ENCODE data around the gene CHCHD2. TPM values are rescaled to one million over a fixed set of nuclear protein-coding genes. Genes with fewer than 3 reads are reported as not detected.

The CHCHD2 gene
- total and polyA plus RNA-seq, 2 donors from 2014 or later, result 261 to 763 TPM

GRCh38 chr7:56063500-56063881 lies 42.8 kb downstream of the CHCHD2 start:
- intact Hi-C loops (cut with DNase I), result no loop called here
- H3K4me1 ChIP-seq (ENCODE audit: control insufficient read depth in 2 of 3, insufficient read depth in 2 of 3, low read depth in 1 of 3, low read length in 3 of 3), result peaks cover 0 to 3% (median 0%) of the 10 kb centered on the region in 3 donors
- no peaks in the 10 kb centered on the region for H3K27me3 ChIP-seq (ENCODE audit: control insufficient read depth, insufficient read depth, low read length)
- H3K27ac ChIP-seq (ENCODE audit: low read depth in 2 of 2, low read length in 2 of 2), result peak overlapping the region; percentile 95
- peak overlapping the region in 2 of 3 donors; percentile 50 to 83 for H3K4me3 ChIP-seq (ENCODE audit: low read length in 3 of 3)
- peaks cover 6 to 35% (median 18%) of the 10 kb centered on the region in 3 donors for H3K36me3 ChIP-seq (ENCODE audit: control insufficient read depth in 2 of 3, insufficient read depth in 3 of 3, low read length in 3 of 3)
- H3K9me3 ChIP-seq (ENCODE audit: control insufficient read depth in 2 of 3, insufficient read depth in 1 of 3, low read length in 3 of 3), result no peaks in the 10 kb centered on the region
- no peak for FAIRE-seq
- TF ChIP-seq, protein P1, sequence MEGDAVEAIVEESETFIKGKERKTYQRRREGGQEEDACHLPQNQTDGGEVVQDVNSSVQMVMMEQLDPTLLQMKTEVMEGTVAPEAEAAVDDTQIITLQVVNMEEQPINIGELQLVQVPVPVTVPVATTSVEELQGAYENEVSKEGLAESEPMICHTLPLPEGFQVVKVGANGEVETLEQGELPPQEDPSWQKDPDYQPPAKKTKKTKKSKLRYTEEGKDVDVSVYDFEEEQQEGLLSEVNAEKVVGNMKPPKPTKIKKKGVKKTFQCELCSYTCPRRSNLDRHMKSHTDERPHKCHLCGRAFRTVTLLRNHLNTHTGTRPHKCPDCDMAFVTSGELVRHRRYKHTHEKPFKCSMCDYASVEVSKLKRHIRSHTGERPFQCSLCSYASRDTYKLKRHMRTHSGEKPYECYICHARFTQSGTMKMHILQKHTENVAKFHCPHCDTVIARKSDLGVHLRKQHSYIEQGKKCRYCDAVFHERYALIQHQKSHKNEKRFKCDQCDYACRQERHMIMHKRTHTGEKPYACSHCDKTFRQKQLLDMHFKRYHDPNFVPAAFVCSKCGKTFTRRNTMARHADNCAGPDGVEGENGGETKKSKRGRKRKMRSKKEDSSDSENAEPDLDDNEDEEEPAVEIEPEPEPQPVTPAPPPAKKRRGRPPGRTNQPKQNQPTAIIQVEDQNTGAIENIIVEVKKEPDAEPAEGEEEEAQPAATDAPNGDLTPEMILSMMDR (IDR thresholded peaks at IDR 0.05; ENCODE audit: borderline replicate concordance, extremely low read depth, insufficient read depth), result no peak
- no peak for DNase-seq
- H3K9ac ChIP-seq (ENCODE audit: low read length in 3 of 3), result peak overlapping the region in 1 of 3 donors; percentile 77

GRCh38 chr7:56062382-56062781 lies 43.9 kb downstream of the CHCHD2 start:
- FAIRE-seq, result no peak
- H3K27ac ChIP-seq (ENCODE audit: low read depth in 2 of 2, low read length in 2 of 2), result no peak overlapping the region
- intact Hi-C loops (cut with DNase I), result no loop called here
- no peak overlapping the region for H3K9ac ChIP-seq (ENCODE audit: low read length in 3 of 3)
- no peaks in the 10 kb centered on the region for H3K27me3 ChIP-seq (ENCODE audit: control insufficient read depth, insufficient read depth, low read length)
- peaks cover 0 to 3% (median 0%) of the 10 kb centered on the region in 3 donors for H3K4me1 ChIP-seq (ENCODE audit: control insufficient read depth in 2 of 3, insufficient read depth in 2 of 3, low read depth in 1 of 3, low read length in 3 of 3)
- no peak overlapping the region for H3K4me3 ChIP-seq (ENCODE audit: low read length in 3 of 3)
- DNase-seq, result no peak
- no peaks in the 10 kb centered on the region for H3K9me3 ChIP-seq (ENCODE audit: control insufficient read depth in 2 of 3, insufficient read depth in 1 of 3, low read length in 3 of 3)
- TF ChIP-seq, protein P1 (IDR thresholded peaks at IDR 0.05; ENCODE audit: borderline replicate concordance, extremely low read depth, insufficient read depth), result no peak
- peaks cover 10 to 41% (median 26%) of the 10 kb centered on the region in 3 donors for H3K36me3 ChIP-seq (ENCODE audit: control insufficient read depth in 2 of 3, insufficient read depth in 3 of 3, low read length in 3 of 3)

DNA sequence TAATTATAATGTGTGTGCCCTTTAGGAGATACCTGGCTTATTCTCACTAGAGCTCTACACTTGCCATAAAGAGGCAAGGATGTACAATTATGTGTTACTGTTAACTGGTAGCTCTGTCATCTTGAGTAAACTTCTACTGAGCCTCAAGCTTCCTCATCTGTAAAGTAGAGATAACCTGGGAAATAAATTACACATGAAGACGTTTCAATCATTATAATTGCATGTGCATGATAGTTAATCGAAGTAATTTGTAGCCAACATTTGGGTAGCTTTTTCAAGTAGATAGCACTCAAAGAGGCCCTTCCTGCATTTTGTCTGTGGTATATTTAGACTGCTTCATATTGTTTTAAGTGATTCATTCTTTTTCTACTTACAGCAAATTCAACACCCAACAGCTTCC lies 52.3 kb downstream of the CHCHD2 start:
- H3K27ac ChIP-seq (ENCODE audit: low read depth in 2 of 2, low read length in 2 of 2), result no peak overlapping the region
- FAIRE-seq (no peak), DNase-seq (no peak)
- no peak overlapping the region for H3K9ac ChIP-seq (ENCODE audit: low read length in 3 of 3)
- peaks cover 19 to 35% (median 27%) of the 10 kb centered on the region in 3 donors for H3K36me3 ChIP-seq (ENCODE audit: control insufficient read depth in 2 of 3, insufficient read depth in 3 of 3, low read length in 3 of 3)
- H3K4me1 ChIP-seq (ENCODE audit: control insufficient read depth in 2 of 3, insufficient read depth in 2 of 3, low read depth in 1 of 3, low read length in 3 of 3), result peaks cover 0 to 8% (median 5%) of the 10 kb centered on the region in 3 donors
- H3K27me3 ChIP-seq (ENCODE audit: control insufficient read depth, insufficient read depth, low read length), result no peaks in the 10 kb centered on the region
- intact Hi-C loops (cut with DNase I), result no loop called here
- TF ChIP-seq, protein P1 (IDR thresholded peaks at IDR 0.05; ENCODE audit: borderline replicate concordance, extremely low read depth, insufficient read depth), result no peak
- H3K4me3 ChIP-seq (ENCODE audit: low read length in 3 of 3), result no peak overlapping the region
- no peaks in the 10 kb centered on the region for H3K9me3 ChIP-seq (ENCODE audit: control insufficient read depth in 2 of 3, insufficient read depth in 1 of 3, low read length in 3 of 3)

- DNase-seq (no peak), FAIRE-seq (no peak)
- Histone ChIP-seq H3K27ac (ENCODE audit: low read depth in 2 of 2, low read length in 2 of 2) (no peak overlapping the region), H3K36me3 (ENCODE audit: control insufficient read depth in 2 of 3, insufficient read depth in 3 of 3, low read length in 3 of 3) (peaks cover 19 to 33% (median 25%) of the 10 kb centered on the region in 3 donors), H3K9me3 (ENCODE audit: control insufficient read depth in 2 of 3, insufficient read depth in 1 of 3, low read length in 3 of 3) (no peaks in the 10 kb centered on the region), H3K27me3 (ENCODE audit: control insufficient read depth, insufficient read depth, low read length) (no peaks in the 10 kb centered on the region), H3K9ac (ENCODE audit: low read length in 3 of 3) (no peak overlapping the region), H3K4me1 (ENCODE audit: control insufficient read depth in 2 of 3, insufficient read depth in 2 of 3, low read depth in 1 of 3, low read length in 3 of 3) (peaks cover 0 to 11% (median 5%) of the 10 kb centered on the region in 3 donors), H3K4me3 (ENCODE audit: low read length in 3 of 3) (no peak overlapping the region)
- TF ChIP-seq, protein P1 (IDR thresholded peaks at IDR 0.05; ENCODE audit: borderline replicate concordance, extremely low read depth, insufficient read depth), result no peak
- intact Hi-C loops (cut with DNase I), result no loop called here
These were observed 52.9 kb downstream of the CHCHD2 start for GRCh38 chr7:56053379-56053778.
